SH-SY5Y (cell line): ENCODE results near the gene COMMD4.

Experiments used
- GATA2 ChIP-seq: IDR thresholded peaks from 2 replicates; pipeline ENCODE4 v1.6.1; 2011; ENCODE audit warnings: mild to moderate bottlenecking, low read depth, low read length
- GATA3 ChIP-seq: IDR thresholded peaks from 2 replicates; pipeline ENCODE4 v1.6.1; 2011; ENCODE audit warnings: low read depth, mild to moderate bottlenecking, low read length, moderate library complexity

Gene COMMD4

GRCh38 chr15:75354454-75354853 lies 18.6 kb downstream of the COMMD4 start:
- TF ChIP-seq GATA2 (no peak), GATA3 (no peak)

- TF ChIP-seq GATA2 (no peak), GATA3 (no peak)
Observed at GRCh38 chr15:75355369-75355768, 19.5 kb downstream of the COMMD4 start.

- no peak for TF ChIP-seq GATA3
- TF ChIP-seq GATA2, result no peak
Observed at GRCh38 chr15:75356006-75356405, 20.1 kb downstream of the COMMD4 start.

GRCh38 chr15:75356517-75356916 lies 20.7 kb downstream of the COMMD4 start:
- TF ChIP-seq GATA3 (no peak), GATA2 (no peak)

GRCh38 chr15:75357976-75358673 lies 22.3 kb downstream of the COMMD4 start:
- TF ChIP-seq GATA2 (no peak), GATA3 (no peak)

- TF ChIP-seq GATA3, result no peak
- no peak for TF ChIP-seq GATA2
Observed at GRCh38 chr15:75358771-75359536, 23.1 kb downstream of the COMMD4 start.

- TF ChIP-seq GATA2 (no peak), GATA3 (no peak)
Observed at GRCh38 chr15:75359537-75360250, 23.8 kb downstream of the COMMD4 start.

GRCh38 chr15:75360391-75360790 lies 24.5 kb downstream of the COMMD4 start:
- TF ChIP-seq GATA2 (no peak), GATA3 (no peak)

- TF ChIP-seq GATA2 (no peak), GATA3 (no peak)
Observed at GRCh38 chr15:75360856-75361255, 25.0 kb downstream of the COMMD4 start.

- TF ChIP-seq GATA2 (no peak), GATA3 (no peak)
Observed at GRCh38 chr15:75361361-75361988, 25.6 kb downstream of the COMMD4 start.

GRCh38 chr15:75361989-75362641 lies 26.3 kb downstream of the COMMD4 start:
- TF ChIP-seq GATA3 (no peak), GATA2 (no peak)

GRCh38 chr15:75362642-75363249 lies 26.9 kb downstream of the COMMD4 start:
- TF ChIP-seq GATA3 (no peak), GATA2 (no peak)

GRCh38 chr15:75363786-75364185 lies 27.9 kb downstream of the COMMD4 start:
- TF ChIP-seq GATA3 (no peak), GATA2 (no peak)

GRCh38 chr15:75364881-75365280 lies 29.0 kb downstream of the COMMD4 start:
- TF ChIP-seq GATA2 (no peak), GATA3 (no peak)
